CD4-positive, CD25-positive, alpha-beta regulatory T cell (primary cell): ENCODE results near the gene PDE2A. TPM values are rescaled to one million over a fixed set of nuclear protein-coding genes. Genes with fewer than 3 reads are reported as not detected.
A peak's percentile ranks its signal among the peaks of the same experiment; 100 is the strongest.

Source experiments
- ATAC-seq, 2 donors: fragments of 150-1000 bp; cut with Tn5 transposase; one replicate each; pipeline ENCODE4 v1.10.0; 2021; ENCODE audit warnings: low read depth in 2 of 2, moderate number of reproducible peaks in 2 of 2, moderate library complexity in 1 of 2
- DNase-seq, 3 donors: peaks; one replicate each; pipeline versions ENCODE4 v3.0.0 to v3.0.0-alpha.2; 2012 to 2022; ENCODE audit warnings: mixed read lengths in 1 of 3
- H3K27ac ChIP-seq: one replicate; pipeline ENCODE4 v1.7.0; 2013; ENCODE audit warnings: mild to moderate bottlenecking, low read length; ENCODE audit not compliant: insufficient read depth, poor library complexity, severe bottlenecking
- H3K27me3 ChIP-seq: one replicate; pipeline ENCODE4 v1.7.0; 2013; ENCODE audit warnings: low read length; ENCODE audit not compliant: control insufficient read depth, insufficient read depth
- H3K36me3 ChIP-seq: one replicate; pipeline ENCODE4 v1.7.0; 2013; ENCODE audit warnings: mild to moderate bottlenecking, low read length, moderate library complexity; ENCODE audit not compliant: control insufficient read depth, insufficient read depth
- H3K4me1 ChIP-seq: 2 replicates; pipeline ENCODE4 v1.7.0; 2013; ENCODE audit warnings: mild to moderate bottlenecking, low read length; ENCODE audit not compliant: insufficient read depth, control insufficient read depth, poor library complexity, severe bottlenecking
- H3K4me3 ChIP-seq: one replicate; pipeline ENCODE4 v1.7.0; 2013; ENCODE audit warnings: low read depth, mild to moderate bottlenecking, low read length, moderate library complexity
- H3K9me3 ChIP-seq, 2 experiments: 1 replicate in 1 of 2; 2 replicates in 1 of 2; pipeline ENCODE4 v1.7.0; 2013; ENCODE audit warnings: low read length in 2 of 2, mild to moderate bottlenecking in 1 of 2, moderate library complexity in 1 of 2; ENCODE audit not compliant: control insufficient read depth in 2 of 2
- H3K27ac Mint-ChIP-seq, 3 donors: one replicate each; pipeline ENCODE4 v1.8.0; 2020 to 2022; ENCODE audit warnings: mild to moderate bottlenecking in 3 of 3, mixed read lengths in 3 of 3, moderate library complexity in 2 of 3
- H3K27me3 Mint-ChIP-seq: one replicate; pipeline ENCODE4 v1.8.0; 2022; ENCODE audit warnings: mild to moderate bottlenecking, mixed read lengths
- H3K36me3 Mint-ChIP-seq: one replicate; pipeline ENCODE4 v1.8.0; 2020; ENCODE audit warnings: mixed read lengths
- H3K4me1 Mint-ChIP-seq, 4 donors: one replicate each; pipeline ENCODE4 v1.8.0; 2020 to 2022; ENCODE audit warnings: mixed read lengths in 4 of 4, mild to moderate bottlenecking in 1 of 4
- H3K4me3 Mint-ChIP-seq, 4 donors: one replicate each; pipeline ENCODE4 v1.8.0; 2020 to 2022; ENCODE audit warnings: mild to moderate bottlenecking in 4 of 4, mixed read lengths in 4 of 4, moderate library complexity in 3 of 4
- H3K9me3 Mint-ChIP-seq, 7 donors: one replicate each; pipeline ENCODE4 v1.8.0; 2020 to 2022; ENCODE audit warnings: mixed read lengths in 7 of 7, mild to moderate bottlenecking in 3 of 7, moderate library complexity in 2 of 7
- polyA plus RNA-seq, 4 donors: library from polyadenylated mRNA; unstranded; fragments of 300-500 nt; fragmentation: Illumina TruSeq; gene quantifications; one replicate each; pipeline ENCODE4 v1.2.3, GENCODE V29; 2021
- total RNA-seq: library from RNA; stranded (reverse); gene quantifications from one replicate; pipeline ENCODE4 v1.2.3, GENCODE V29; 2022

The PDE2A gene
- total and polyA plus RNA-seq, 5 donors from 2014 or later: 6.7 TPM; not detected in 4

DNA sequence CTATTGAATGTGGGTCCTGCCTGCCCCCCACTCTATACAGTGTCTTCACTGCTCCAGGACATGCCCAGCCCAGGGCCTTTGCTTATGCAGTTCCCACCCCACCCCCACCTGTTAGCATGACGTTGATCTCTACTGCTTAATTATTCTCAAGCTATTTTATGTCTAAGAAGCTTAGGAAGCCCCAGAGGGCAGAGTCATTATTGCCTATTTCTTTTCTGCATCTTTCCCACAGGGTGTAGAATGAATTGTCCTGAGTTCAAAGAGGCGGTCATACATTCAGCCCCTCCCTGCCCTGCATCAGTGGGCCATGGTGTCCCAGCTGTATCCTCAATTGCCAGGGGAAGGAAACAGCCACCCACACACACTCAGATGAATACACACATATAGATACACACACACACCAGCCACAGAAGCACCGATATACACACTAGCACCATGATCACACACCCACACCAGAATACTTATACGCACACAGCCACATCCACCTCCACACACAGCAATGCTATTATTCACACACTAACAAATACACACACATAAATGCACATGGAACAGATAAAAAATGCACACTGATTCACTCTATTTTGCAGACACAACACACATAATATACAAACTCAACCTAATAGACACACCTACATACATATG is 1.5 kb downstream of the PDE2A start:
- Mint-ChIP-seq H3K9me3 (peaks cover 0 to 7% (median 0%) of the 10 kb centered on the region in 7 donors), H3K27ac (no peak overlapping the region), H3K4me1 (peaks cover 0 to 25% (median 8%) of the 10 kb centered on the region in 4 donors), H3K27me3 (peaks cover 55% of the 10 kb centered on the region), H3K36me3 (no peaks in the 10 kb centered on the region), H3K4me3 (no peak overlapping the region)
- H3K4me1 ChIP-seq: peaks cover 14% of the 10 kb centered on the region
- H3K27me3 ChIP-seq: peaks cover 38% of the 10 kb centered on the region
- DNase-seq: no peak
- peaks cover 0 to 1% of the 10 kb centered on the region in 2 experiments for H3K9me3 ChIP-seq
- no peak overlapping the region for H3K27ac ChIP-seq
- no peak for ATAC-seq
- no peaks in the 10 kb centered on the region for H3K36me3 ChIP-seq
- H3K4me3 ChIP-seq: no peak overlapping the region

DNA sequence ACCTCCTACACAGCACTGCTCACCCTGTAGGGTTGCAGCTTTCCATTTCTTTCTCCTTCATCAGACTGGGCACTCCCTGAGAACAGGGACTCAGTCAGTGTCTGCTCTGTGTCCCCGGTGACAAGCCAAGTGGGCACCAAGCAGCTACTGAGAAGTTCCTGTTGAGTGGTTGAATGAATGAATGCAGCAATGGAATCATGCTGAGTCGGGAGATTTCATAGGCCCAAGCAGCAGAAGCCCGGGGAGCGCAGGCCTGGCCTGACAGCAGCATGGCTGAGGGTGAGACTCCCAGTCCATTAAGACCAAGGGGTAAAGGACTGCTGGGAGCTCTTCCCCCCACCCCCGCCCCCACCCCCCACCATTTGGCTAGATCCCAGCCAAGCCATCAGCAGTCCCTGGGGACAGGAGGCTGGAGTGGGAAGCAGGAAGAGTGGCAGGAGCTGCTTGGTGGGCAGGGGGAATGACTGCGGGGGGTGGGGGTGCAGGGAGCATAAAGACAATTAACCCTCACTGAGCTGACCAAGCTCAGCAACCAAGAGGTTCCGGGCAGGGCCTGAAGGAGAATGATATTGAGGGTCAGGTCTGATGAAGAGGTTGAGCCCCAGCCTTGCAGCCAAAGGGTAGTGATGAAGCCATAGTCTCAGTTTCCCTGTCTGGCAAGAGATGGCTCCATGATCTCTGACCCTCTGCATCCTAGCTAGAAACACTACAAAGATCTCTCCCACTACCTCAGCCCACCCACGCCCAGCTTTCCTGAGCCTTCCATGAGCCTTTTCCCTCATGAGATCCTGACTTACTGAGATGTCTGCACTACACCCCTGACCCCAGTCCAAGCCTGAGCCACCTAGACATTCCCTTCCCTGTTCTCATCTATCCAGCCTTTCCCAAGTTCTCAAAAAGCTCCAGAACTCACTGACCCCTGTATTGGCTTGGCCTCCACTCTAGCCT is 2.8 kb downstream of the PDE2A start:
- H3K4me1 Mint-ChIP-seq: peaks cover 0 to 17% (median 5%) of the 10 kb centered on the region in 4 donors
- H3K4me3 Mint-ChIP-seq: no peak overlapping the region
- H3K36me3 Mint-ChIP-seq: no peaks in the 10 kb centered on the region
- Histone ChIP-seq H3K27me3 (peaks cover 40% of the 10 kb centered on the region), H3K4me1 (peaks cover 8% of the 10 kb centered on the region), H3K9me3 (peaks cover 4 to 8% of the 10 kb centered on the region in 2 experiments), H3K27ac (no peak overlapping the region), H3K4me3 (no peak overlapping the region), H3K36me3 (no peaks in the 10 kb centered on the region)
- H3K9me3 Mint-ChIP-seq: peaks cover 0 to 8% (median 3%) of the 10 kb centered on the region in 7 donors
- no peak for ATAC-seq
- peaks cover 52% of the 10 kb centered on the region for H3K27me3 Mint-ChIP-seq
- no peak for DNase-seq
- H3K27ac Mint-ChIP-seq: no peak overlapping the region

DNA sequence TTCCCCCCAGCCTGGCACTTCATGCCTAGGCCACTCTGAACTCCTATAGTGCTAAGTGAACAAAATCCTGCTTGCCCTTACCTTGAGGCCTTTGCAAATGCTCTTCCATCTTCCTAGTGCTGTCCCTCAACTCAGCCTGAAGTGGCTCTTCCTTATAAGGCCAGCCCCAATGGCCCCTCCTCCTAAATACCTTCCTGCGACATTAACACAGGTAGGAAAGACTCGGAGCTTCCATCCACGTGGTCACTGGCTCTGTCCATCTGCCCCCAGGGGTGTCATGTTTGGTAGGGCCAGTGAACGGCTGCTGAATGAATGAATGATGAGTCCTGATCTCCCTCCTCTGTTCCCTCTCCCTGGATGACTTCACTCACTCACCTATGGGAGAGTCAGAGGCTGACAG is 4.2 kb downstream of the PDE2A start:
- H3K27me3 Mint-ChIP-seq: peaks cover 42% of the 10 kb centered on the region
- no peaks in the 10 kb centered on the region for H3K36me3 Mint-ChIP-seq
- no peak overlapping the region for H3K27ac Mint-ChIP-seq
- DNase-seq (no peak), ATAC-seq (no peak)
- H3K4me1 Mint-ChIP-seq: peaks cover 0 to 9% (median 3%) of the 10 kb centered on the region in 4 donors
- no peak overlapping the region for H3K4me3 ChIP-seq
- no peak overlapping the region for H3K4me3 Mint-ChIP-seq
- H3K4me1 ChIP-seq: peaks cover 5% of the 10 kb centered on the region
- peaks cover 0 to 9% (median 3%) of the 10 kb centered on the region in 7 donors for H3K9me3 Mint-ChIP-seq
- H3K27ac ChIP-seq: no peak overlapping the region
- peaks cover 4 to 8% of the 10 kb centered on the region in 2 experiments for H3K9me3 ChIP-seq
- H3K36me3 ChIP-seq: no peaks in the 10 kb centered on the region
- H3K27me3 ChIP-seq: peaks cover 32% of the 10 kb centered on the region

DNA sequence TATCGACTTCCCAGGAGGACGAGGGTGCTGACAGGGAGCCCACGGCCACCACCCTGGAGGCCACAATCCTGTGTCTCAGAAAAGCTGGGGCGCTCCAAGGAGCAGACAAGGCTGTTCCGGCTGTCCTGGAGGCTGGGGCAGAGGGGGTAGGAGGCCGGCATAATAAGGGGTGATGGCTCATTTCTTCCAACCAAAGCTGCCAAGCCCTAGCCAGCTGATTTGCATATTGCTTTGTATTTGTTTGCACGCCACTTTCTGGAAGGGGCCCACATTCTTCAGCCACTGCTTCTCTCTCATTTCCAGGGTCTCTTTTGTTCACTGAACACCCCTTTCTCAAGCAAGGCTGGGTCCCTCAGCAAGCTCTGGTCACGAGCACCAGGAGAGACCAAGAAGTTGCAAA is 4.7 kb downstream of the PDE2A start:
- H3K9me3 Mint-ChIP-seq: peaks cover 0 to 9% (median 3%) of the 10 kb centered on the region in 7 donors
- Histone ChIP-seq H3K9me3 (peaks cover 4 to 8% of the 10 kb centered on the region in 2 experiments), H3K36me3 (no peaks in the 10 kb centered on the region), H3K4me3 (no peak overlapping the region), H3K27me3 (peaks cover 28% of the 10 kb centered on the region), H3K4me1 (peaks cover 5% of the 10 kb centered on the region), H3K27ac (no peak overlapping the region)
- no peak for DNase-seq
- peaks cover 0 to 9% (median 2%) of the 10 kb centered on the region in 4 donors for H3K4me1 Mint-ChIP-seq
- ATAC-seq: no peak
- H3K4me3 Mint-ChIP-seq: no peak overlapping the region
- H3K27ac Mint-ChIP-seq: no peak overlapping the region
- peaks cover 38% of the 10 kb centered on the region for H3K27me3 Mint-ChIP-seq
- no peaks in the 10 kb centered on the region for H3K36me3 Mint-ChIP-seq

DNA sequence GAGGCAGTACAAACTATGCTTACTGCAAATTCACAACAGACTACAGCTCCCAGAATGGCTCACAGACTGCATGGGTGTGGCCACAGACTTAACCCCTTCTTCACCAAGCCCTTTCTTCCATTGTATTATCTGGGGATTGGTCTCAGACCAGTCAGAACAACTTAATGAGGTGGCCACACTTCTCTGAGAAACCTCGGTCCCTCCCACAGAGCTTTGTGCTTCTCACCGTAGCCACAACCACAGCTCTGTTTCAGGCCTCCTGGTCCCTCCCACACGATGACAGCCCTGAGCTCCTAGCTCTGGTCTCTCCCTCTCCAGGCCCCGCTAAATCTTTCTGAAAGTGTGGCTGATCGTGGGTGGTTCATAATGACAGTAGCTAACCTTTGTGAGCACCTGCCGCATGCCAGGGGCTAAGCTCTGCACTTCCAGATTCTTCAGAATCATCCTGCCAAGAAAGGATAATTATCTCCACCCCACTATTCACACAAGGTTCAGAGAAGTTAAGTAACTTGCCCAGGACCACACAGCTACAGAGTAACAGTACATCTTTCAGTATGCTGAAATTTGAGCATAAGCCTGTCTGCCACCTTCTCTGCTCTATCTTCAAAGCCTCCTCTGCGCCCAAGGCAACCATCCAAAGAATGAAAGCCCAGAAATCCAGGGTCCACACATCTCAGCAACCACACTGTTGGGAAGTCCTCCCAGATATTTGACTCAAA is 5.4 kb downstream of the PDE2A start:
- peak in 1 of 3 donors; percentile 47 for DNase-seq

DNA sequence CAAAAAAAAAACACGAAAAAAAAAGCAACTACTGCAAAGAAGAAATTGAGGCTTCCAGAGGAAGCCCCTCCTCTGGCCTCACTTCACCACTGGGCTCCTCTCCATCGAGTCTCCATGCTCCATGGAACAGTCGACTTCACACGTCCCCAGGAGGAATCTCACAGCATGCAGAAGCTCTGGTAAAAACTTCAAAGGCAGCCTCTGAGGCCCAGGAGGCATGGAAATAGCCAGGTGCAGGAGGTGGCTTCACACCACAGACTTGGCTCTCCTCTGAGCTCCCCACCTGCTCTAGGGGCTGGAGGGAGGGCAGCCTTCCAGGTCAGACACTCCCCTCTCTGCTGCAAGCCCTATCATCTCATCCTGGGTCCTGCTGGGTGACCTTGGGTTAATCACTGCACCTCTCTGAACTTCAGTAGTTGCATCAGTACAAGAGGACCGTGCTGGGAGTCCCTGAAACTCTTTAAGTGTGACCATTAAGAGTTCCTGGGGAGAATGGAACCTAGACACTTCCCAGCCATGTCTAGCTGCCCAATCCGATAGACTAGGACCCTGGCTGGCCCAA is 8.2 kb downstream of the PDE2A start:
- peak overlapping the region in 1 of 3 donors; percentile 14 for H3K27ac Mint-ChIP-seq

More for the DNA sequence above, 5.4 kb downstream of the PDE2A start:
- peak; percentile 11 to 18 for ATAC-seq
- H3K27ac ChIP-seq: no peak overlapping the region
- no peaks in the 10 kb centered on the region for H3K36me3 Mint-ChIP-seq
- no peak overlapping the region for H3K27ac Mint-ChIP-seq
- peaks cover 4 to 8% of the 10 kb centered on the region in 2 experiments for H3K9me3 ChIP-seq
- H3K27me3 Mint-ChIP-seq: peaks cover 34% of the 10 kb centered on the region
- peaks cover 0 to 9% (median 3%) of the 10 kb centered on the region in 7 donors for H3K9me3 Mint-ChIP-seq
- peaks cover 26% of the 10 kb centered on the region for H3K27me3 ChIP-seq
- peaks cover 5% of the 10 kb centered on the region for H3K4me1 ChIP-seq
- H3K4me3 ChIP-seq: no peak overlapping the region
- H3K4me1 Mint-ChIP-seq: peaks cover 0 to 8% (median 1%) of the 10 kb centered on the region in 4 donors
- no peaks in the 10 kb centered on the region for H3K36me3 ChIP-seq
- H3K4me3 Mint-ChIP-seq: no peak overlapping the region

DNA sequence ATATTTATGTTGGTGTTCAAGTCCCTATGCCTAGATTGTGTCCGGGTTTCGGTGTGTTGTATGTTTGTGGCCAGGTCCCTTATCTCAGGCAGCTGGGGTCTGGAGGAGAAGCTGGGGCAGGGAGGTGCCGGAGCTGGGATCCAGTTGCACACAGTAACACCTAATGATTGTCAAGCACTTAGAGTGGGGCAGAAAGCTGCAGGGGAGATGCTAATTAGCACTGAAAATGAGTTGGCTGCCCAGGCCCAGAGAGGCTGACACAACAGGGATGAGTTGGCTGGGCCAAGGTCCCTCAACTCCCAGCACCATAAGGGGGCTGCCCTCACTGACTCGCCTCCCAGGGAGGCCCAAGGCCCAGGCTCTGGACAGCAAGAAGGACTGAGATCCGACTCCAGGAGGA is 12.2 kb downstream of the PDE2A start:
- Mint-ChIP-seq H3K4me3 (no peak overlapping the region), H3K9me3 (peaks cover 0 to 2% (median 0%) of the 10 kb centered on the region in 7 donors), H3K27me3 (no peaks in the 10 kb centered on the region), H3K4me1 (no peaks in the 10 kb centered on the region), H3K36me3 (no peaks in the 10 kb centered on the region), H3K27ac (no peak overlapping the region)
- no peaks in the 10 kb centered on the region for H3K36me3 ChIP-seq
- H3K27me3 ChIP-seq: peaks cover under 1% of the 10 kb centered on the region
- H3K27ac ChIP-seq: no peak overlapping the region
- H3K9me3 ChIP-seq: no peaks in the 10 kb centered on the region
- no peak overlapping the region for H3K4me3 ChIP-seq
- DNase-seq (no peak), ATAC-seq (no peak)
- no peaks in the 10 kb centered on the region for H3K4me1 ChIP-seq

More for the DNA sequence above, 8.2 kb downstream of the PDE2A start:
- H3K36me3 Mint-ChIP-seq: no peaks in the 10 kb centered on the region
- H3K9me3 Mint-ChIP-seq: peaks cover 0 to 9% (median 1%) of the 10 kb centered on the region in 7 donors
- DNase-seq (no peak), ATAC-seq (no peak)
- Histone ChIP-seq H3K27me3 (peaks cover 15% of the 10 kb centered on the region), H3K36me3 (no peaks in the 10 kb centered on the region), H3K4me3 (no peak overlapping the region), H3K9me3 (peaks cover 4 to 8% of the 10 kb centered on the region in 2 experiments), H3K27ac (no peak overlapping the region), H3K4me1 (peaks cover 5% of the 10 kb centered on the region)
- peaks cover 16% of the 10 kb centered on the region for H3K27me3 Mint-ChIP-seq
- H3K4me1 Mint-ChIP-seq: peaks cover 0 to 2% (median under 1%) of the 10 kb centered on the region in 4 donors
- H3K4me3 Mint-ChIP-seq: no peak overlapping the region
